PC-9 (cell line): ENCODE results near the gene WASL. TPM values are rescaled to one million over a fixed set of nuclear protein-coding genes. Genes with fewer than 3 reads are reported as not detected.

Experiments used
- BruUV-seq: library from RNA; stranded (reverse); fragments of 400-500 nt; replicated peaks from 2 replicates; lab custom pipeline; 2021; lab: Mats Ljungman, UMichigan
- CTCF ChIA-PET: fragments of 300-600 bp; sonication (Branson Sonifier 250); formaldehyde crosslinking; loops from one replicate; lab custom pipeline; 2022; ENCODE audit warnings: antibody characterized with exemption; lab: Charles Lee
- POLR2A ChIA-PET: fragments of 300-600 bp; sonication (Branson Sonifier 250); formaldehyde crosslinking; loops from one replicate; lab custom pipeline; 2022; ENCODE audit warnings: antibody characterized with exemption; ENCODE audit not compliant: unreplicated experiment; lab: Charles Lee
- DNase-seq, 2 experiments: peaks; one replicate each; pipeline versions ENCODE4 v3.0.0 to v3.0.0-alpha.2; 2015 to 2022; ENCODE audit warnings: mixed read lengths in 1 of 2
- H2AFZ ChIP-seq: fragments of 200-600 bp; sonication (generic); 2 replicates; pipeline ENCODE4 v1.8.1; 2017; ENCODE audit warnings: antibody characterized with exemption
- H3F3A ChIP-seq: fragments of 200-600 bp; sonication (generic); 2 replicates; pipeline ENCODE4 v1.8.1; 2017; ENCODE audit warnings: antibody characterized with exemption, mild to moderate bottlenecking, low read depth; ENCODE audit not compliant: insufficient read depth
- H3K27ac ChIP-seq: fragments of 200-600 bp; sonication (generic); 2 replicates; pipeline ENCODE4 v1.6.1; 2016; ENCODE audit warnings: mixed run types
- H3K27me3 ChIP-seq: fragments of 200-600 bp; sonication (generic); 2 replicates; pipeline ENCODE4 v1.6.1; 2016; ENCODE audit warnings: low read depth, mixed run types; ENCODE audit not compliant: insufficient read depth
- H3K36me3 ChIP-seq: fragments of 200-600 bp; sonication (generic); 2 replicates; pipeline ENCODE4 v1.6.1; 2016; ENCODE audit warnings: low read depth, mixed run types
- H3K4me1 ChIP-seq: fragments of 200-600 bp; sonication (generic); replicated peaks from 2 replicates; pipeline ENCODE4 v1.6.1; 2016; ENCODE audit warnings: mixed run types; ENCODE audit not compliant: insufficient read depth
- H3K4me2 ChIP-seq: fragments of 200-600 bp; sonication (generic); 2 replicates; pipeline ENCODE4 v1.6.1; 2017; ENCODE audit warnings: mixed run types
- H3K4me3 ChIP-seq: fragments of 200-600 bp; sonication (generic); 2 replicates; pipeline ENCODE4 v1.6.1; 2016; ENCODE audit warnings: mixed run types
- H3K79me2 ChIP-seq: fragments of 200-600 bp; sonication (generic); 2 replicates; pipeline ENCODE4 v1.6.1; 2017; ENCODE audit warnings: low read depth, mixed run types
- H3K9me2 ChIP-seq: fragments of 200-600 bp; sonication (generic); 2 replicates; pipeline ENCODE4 v1.8.1; 2017; ENCODE audit warnings: mild to moderate bottlenecking; ENCODE audit not compliant: insufficient read depth
- H3K9me3 ChIP-seq: fragments of 200-600 bp; sonication (generic); 2 replicates; pipeline ENCODE4 v1.8.1; 2016; ENCODE audit warnings: low read depth; ENCODE audit not compliant: insufficient read depth
- H4K20me1 ChIP-seq: fragments of 200-600 bp; sonication (generic); 2 replicates; pipeline ENCODE4 v1.8.1; 2017; ENCODE audit not compliant: insufficient read depth
- EZH2 ChIP-seq: fragments of 200-600 bp; sonication (generic); IDR thresholded peaks from 2 replicates; pipeline ENCODE4 v1.8.0; 2017; ENCODE audit warnings: antibody characterized with exemption, low read depth
- intact Hi-C: fragments of 100-400 bp; cut with micrococcal nuclease; formaldehyde crosslinking; loops from one replicate; pipeline ENCODE4 v1.10.0; 2022; ENCODE audit not compliant: unreplicated experiment
- total RNA-seq: library from RNA; stranded (reverse); gene quantifications from 2 replicates; pipeline ENCODE4 v1.2.3, GENCODE V29; 2021
- TF ChIP-seq, protein P1 (sequence below): fragments of 200-600 bp; sonication (generic); conservative IDR thresholded peaks from 2 replicates; pipeline ENCODE4 v1.6.1; 2017; ENCODE audit warnings: mixed run types, antibody characterized with exemption, mild to moderate bottlenecking, moderate library complexity

WASL gene
- total RNA-seq, 1 experiment from 2014 or later = 40.3 TPM

GRCh38 chr7:123695944-123696677, 52.7 kb downstream of the WASL start:
- CTCF ChIA-PET = interaction anchor here (0.5 kb wide), 1 partner anchor 290 kb away, joined by 4 read pairs; no protein-coding TSS in a partner anchor
- DNase-seq = no peak
- H3K79me2 ChIP-seq = no peaks in the 10 kb centered on the region
- H3K4me3 ChIP-seq = no peak overlapping the region
- peaks cover 3% of the 10 kb centered on the region; the same call in 1 of the 2 replicates for H3F3A ChIP-seq
- no TSS peak for BruUV-seq
- H3K36me3 ChIP-seq = peaks cover 47% of the 10 kb centered on the region; the same call in 1 of the 2 replicates
- no peak overlapping the region for H2AFZ ChIP-seq
- no peaks in the 10 kb centered on the region for H3K9me3 ChIP-seq
- H4K20me1 ChIP-seq = peaks cover 4% of the 10 kb centered on the region
- H3K27ac ChIP-seq = no peak overlapping the region
- no peak for TF ChIP-seq EZH2
- TF ChIP-seq, protein P1, sequence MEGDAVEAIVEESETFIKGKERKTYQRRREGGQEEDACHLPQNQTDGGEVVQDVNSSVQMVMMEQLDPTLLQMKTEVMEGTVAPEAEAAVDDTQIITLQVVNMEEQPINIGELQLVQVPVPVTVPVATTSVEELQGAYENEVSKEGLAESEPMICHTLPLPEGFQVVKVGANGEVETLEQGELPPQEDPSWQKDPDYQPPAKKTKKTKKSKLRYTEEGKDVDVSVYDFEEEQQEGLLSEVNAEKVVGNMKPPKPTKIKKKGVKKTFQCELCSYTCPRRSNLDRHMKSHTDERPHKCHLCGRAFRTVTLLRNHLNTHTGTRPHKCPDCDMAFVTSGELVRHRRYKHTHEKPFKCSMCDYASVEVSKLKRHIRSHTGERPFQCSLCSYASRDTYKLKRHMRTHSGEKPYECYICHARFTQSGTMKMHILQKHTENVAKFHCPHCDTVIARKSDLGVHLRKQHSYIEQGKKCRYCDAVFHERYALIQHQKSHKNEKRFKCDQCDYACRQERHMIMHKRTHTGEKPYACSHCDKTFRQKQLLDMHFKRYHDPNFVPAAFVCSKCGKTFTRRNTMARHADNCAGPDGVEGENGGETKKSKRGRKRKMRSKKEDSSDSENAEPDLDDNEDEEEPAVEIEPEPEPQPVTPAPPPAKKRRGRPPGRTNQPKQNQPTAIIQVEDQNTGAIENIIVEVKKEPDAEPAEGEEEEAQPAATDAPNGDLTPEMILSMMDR = no peak
- POLR2A ChIA-PET = no interaction called here
- no peaks in the 10 kb centered on the region for H3K4me1 ChIP-seq
- H3K9me2 ChIP-seq = no peaks in the 10 kb centered on the region
- H3K27me3 ChIP-seq = no peaks in the 10 kb centered on the region
- no peak overlapping the region for H3K4me2 ChIP-seq
- intact Hi-C loops = no loop called here

GRCh38 chr7:123692471-123692877, 56.3 kb downstream of the WASL start:
- Histone ChIP-seq H3K9me2 (no peaks in the 10 kb centered on the region), H3F3A (peaks cover 3% of the 10 kb centered on the region; the same call in 1 of the 2 replicates), H3K36me3 (peaks cover 50% of the 10 kb centered on the region; the same call in 1 of the 2 replicates), H4K20me1 (peaks cover 8% of the 10 kb centered on the region), H3K79me2 (no peaks in the 10 kb centered on the region), H3K4me3 (no peak overlapping the region), H2AFZ (no peak overlapping the region), H3K4me1 (no peaks in the 10 kb centered on the region), H3K9me3 (no peaks in the 10 kb centered on the region), H3K27me3 (no peaks in the 10 kb centered on the region), H3K4me2 (no peak overlapping the region), H3K27ac (no peak overlapping the region)
- POLR2A ChIA-PET = no interaction called here
- no TSS peak for BruUV-seq
- TF ChIP-seq EZH2 = no peak
- TF ChIP-seq, protein P1 = no peak
- intact Hi-C loops = no loop called here
- DNase-seq = no peak
- CTCF ChIA-PET = no interaction called here

- Histone ChIP-seq H4K20me1 (peaks cover 8% of the 10 kb centered on the region), H3K27me3 (no peaks in the 10 kb centered on the region), H2AFZ (no peak overlapping the region), H3K79me2 (no peaks in the 10 kb centered on the region), H3F3A (peaks cover 3% of the 10 kb centered on the region; the same call in 1 of the 2 replicates), H3K27ac (no peak overlapping the region), H3K4me1 (no peaks in the 10 kb centered on the region), H3K36me3 (peaks cover 40% of the 10 kb centered on the region; the same call in 1 of the 2 replicates), H3K4me3 (no peak overlapping the region), H3K4me2 (no peak overlapping the region), H3K9me3 (no peaks in the 10 kb centered on the region), H3K9me2 (no peaks in the 10 kb centered on the region)
- TF ChIP-seq EZH2 = no peak
- ChIA-PET CTCF (interaction anchor here (0.9 to 1.3 kb wide), 2 partner anchors 11 to 182 kb away, joined by 3 read pairs; no protein-coding TSS in a partner anchor), POLR2A (no interaction called here)
- intact Hi-C loops = no loop called here
- no peak for DNase-seq
- no TSS peak for BruUV-seq
These were observed 58.3 kb downstream of the WASL start for GRCh38 chr7:123690550-123690949.
